SW480 (cell line): ENCODE results near the gene MRGPRF.
"Not testable (repeated sequence)": the region's sequence is repeated elsewhere in the genome, so short reads cannot be mapped to it uniquely, and the experiment has no call there.

Experiments used
- DNase-seq: peaks from one replicate; pipeline ENCODE4 v3.0.0-alpha.2; 2016; ENCODE audit warnings: low spot score

The MRGPRF gene

GRCh38 chr11:69002570-69003231, 10.3 kb downstream of the MRGPRF start:
- no peak for DNase-seq

GRCh38 chr11:69002110-69002569, 10.9 kb downstream of the MRGPRF start:
- no peak for DNase-seq

GRCh38 chr11:69001243-69002081, 11.6 kb downstream of the MRGPRF start:
- DNase-seq = no peak

- DNase-seq = peak; percentile 76
These were observed 12.2 kb downstream of the MRGPRF start for GRCh38 chr11:69000831-69001242.

- no peak for DNase-seq
These were observed 12.7 kb downstream of the MRGPRF start for GRCh38 chr11:69000391-69000790.

GRCh38 chr11:68999748-69000355, 13.2 kb downstream of the MRGPRF start:
- not testable (repeated sequence) for DNase-seq

- DNase-seq = peak; percentile 49
These were observed 13.8 kb downstream of the MRGPRF start for GRCh38 chr11:68999093-68999747.

GRCh38 chr11:68998390-68998911, 14.6 kb downstream of the MRGPRF start:
- peak; percentile 56 for DNase-seq

GRCh38 chr11:68997995-68998348, 15.1 kb downstream of the MRGPRF start:
- no peak for DNase-seq

- no peak for DNase-seq
These were observed 15.7 kb downstream of the MRGPRF start for GRCh38 chr11:68997124-68997994.

- DNase-seq = no peak
These were observed 16.5 kb downstream of the MRGPRF start for GRCh38 chr11:68996376-68997123.

- no peak for DNase-seq
These were observed 18.2 kb downstream of the MRGPRF start for GRCh38 chr11:68994894-68995285.

GRCh38 chr11:68994161-68994893, 18.7 kb downstream of the MRGPRF start:
- DNase-seq = no peak

- DNase-seq = no peak
These were observed 19.5 kb downstream of the MRGPRF start for GRCh38 chr11:68993546-68993945.

GRCh38 chr11:68992743-68993255, 20.2 kb downstream of the MRGPRF start:
- no peak for DNase-seq

- DNase-seq = no peak
These were observed 21.9 kb downstream of the MRGPRF start for GRCh38 chr11:68990995-68991780.

- DNase-seq = no peak
These were observed 23.0 kb downstream of the MRGPRF start for GRCh38 chr11:68989936-68990606.

GRCh38 chr11:68988491-68988890, 24.6 kb downstream of the MRGPRF start:
- no peak for DNase-seq
